Fibroblast of peridontal ligament (primary cell): ENCODE measurements around the gene BCAS3.
A peak's percentile ranks its signal among the peaks of the same experiment; 100 is the strongest.

Experiments
- DNase-seq: peaks from one replicate; pipeline ENCODE4 v3.0.0-alpha.2; 2010; ENCODE audit errors: extremely low read depth

The BCAS3 gene

GRCh38 chr17:61397086-61397842 lies 719.6 kb downstream of the BCAS3 start:
- peak; percentile 71 for DNase-seq

GRCh38 chr17:61398721-61399130 lies 721.1 kb downstream of the BCAS3 start:
- peak; percentile 53 for DNase-seq

GRCh38 chr17:61399131-61400065 lies 721.7 kb downstream of the BCAS3 start, which contains the start of gene TBX2:
TSS of gene TBX2 (plus strand) at chr17:61399843. CDS start at chr17:61400177, 334 bp downstream.
- peak; percentile 97 for DNase-seq

- peak; percentile 36 for DNase-seq
These were observed 722.5 kb downstream of the BCAS3 start for GRCh38 chr17:61400066-61400716.

GRCh38 chr17:61400717-61401388 lies 723.2 kb downstream of the BCAS3 start:
- DNase-seq, result peak; percentile 41

GRCh38 chr17:61401389-61402072 lies 723.9 kb downstream of the BCAS3 start:
- DNase-seq, result peak; percentile 57

- DNase-seq, result no peak
These were observed 724.5 kb downstream of the BCAS3 start for GRCh38 chr17:61402073-61402541.

GRCh38 chr17:61402978-61403800 lies 725.5 kb downstream of the BCAS3 start:
- DNase-seq, result peak; percentile 84

GRCh38 chr17:61403801-61404662 lies 726.4 kb downstream of the BCAS3 start:
- peak; percentile 67 for DNase-seq

- DNase-seq, result no peak
These were observed 726.9 kb downstream of the BCAS3 start for GRCh38 chr17:61404663-61404912.

GRCh38 chr17:61404913-61405685 lies 727.4 kb downstream of the BCAS3 start:
- DNase-seq, result peak; percentile 32

- no peak for DNase-seq
These were observed 728.3 kb downstream of the BCAS3 start for GRCh38 chr17:61405686-61406536.

- no peak for DNase-seq
These were observed 728.8 kb downstream of the BCAS3 start for GRCh38 chr17:61406537-61406845.

- DNase-seq, result peak; percentile 35
These were observed 729.6 kb downstream of the BCAS3 start for GRCh38 chr17:61406971-61407911.

GRCh38 chr17:61408151-61409041 lies 730.7 kb downstream of the BCAS3 start:
- peak; percentile 38 for DNase-seq
